Measurements from ENCODE around the gene EWSR1. TPM values are rescaled to one million over a fixed set of nuclear protein-coding genes. Genes with fewer than 3 reads are reported as not detected.
"Not testable (repeated sequence)": the region's sequence is repeated elsewhere in the genome, so short reads cannot be mapped to it uniquely, and the experiment has no call there.

The EWSR1 gene
- total RNA-seq, 3 donors from 2014 or later (not counting 1 experiment from before 2014, with no cell fraction given), result 366 to 387 (median 382) TPM

GRCh38 chr22:29233277-29233877, 34.7 kb upstream of the EWSR1 start:
- Histone ChIP-seq H3K36me3 (ENCODE audit: control insufficient read depth, insufficient read depth, low read length) (no peaks in the 10 kb centered on the region), H3K4me1 (ENCODE audit: control insufficient read depth, insufficient read depth, low read length) (no peaks in the 10 kb centered on the region), H3K9me3 (ENCODE audit: control insufficient read depth, insufficient read depth, low read length) (no peaks in the 10 kb centered on the region), H3K4me3 (ENCODE audit: low read length) (no peak overlapping the region), H3K27me3 (ENCODE audit: control insufficient read depth, insufficient read depth, low read length) (no peaks in the 10 kb centered on the region), H3K27ac (ENCODE audit: low read length) (no peak overlapping the region)
- ATAC-seq, result no peak
- no peak for DNase-seq
- intact Hi-C loops (cut with micrococcal nuclease), result no loop called here
- no peak overlapping the region for H3K4me3 Mint-ChIP-seq
- no peak for TF ChIP-seq CTCF (IDR thresholded peaks at IDR 0.05)
- peaks cover 0 to 3% of the 10 kb centered on the region in 2 donors for H3K9me3 Mint-ChIP-seq
- WGBS (ENCODE audit: insufficient coverage), result 86% methylated on average over 1 of the region's 1 CpG
- H3K27me3 Mint-ChIP-seq (ENCODE audit: low read depth in 2 of 2), result no peaks in the 10 kb centered on the region
- no peaks in the 10 kb centered on the region for H3K4me1 Mint-ChIP-seq
- no peak overlapping the region for H3K27ac Mint-ChIP-seq
- H3K36me3 Mint-ChIP-seq, result no peaks in the 10 kb centered on the region

DNA sequence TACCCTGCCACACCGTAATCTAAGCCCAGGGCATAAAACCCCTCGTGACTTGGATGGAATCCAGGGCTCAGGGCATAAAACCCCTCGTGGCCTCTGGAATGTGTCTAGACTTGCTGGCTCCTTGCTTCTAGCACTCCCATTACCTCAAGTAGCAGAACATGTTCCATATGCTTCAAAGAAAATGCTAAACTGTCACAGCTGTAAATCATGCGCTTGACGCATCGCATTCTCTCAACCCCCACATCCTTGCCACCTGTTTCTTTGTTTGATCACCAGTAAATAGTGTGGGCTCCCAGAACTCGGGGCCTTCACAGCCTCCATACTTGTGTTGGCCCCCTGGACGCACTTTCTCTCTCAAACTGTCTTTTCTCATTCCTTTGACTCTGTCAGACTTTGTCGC, 27.6 kb upstream of the EWSR1 start:
- H3K4me1 Mint-ChIP-seq; H3K27ac ChIP-seq (ENCODE audit: low read length); H3K27me3 ChIP-seq (ENCODE audit: control insufficient read depth, insufficient read depth, low read length); H3K4me3 ChIP-seq (ENCODE audit: low read length); H3K27me3 Mint-ChIP-seq (ENCODE audit: low read depth in 2 of 2); H3K4me1 ChIP-seq (ENCODE audit: control insufficient read depth, insufficient read depth, low read length); H3K27ac Mint-ChIP-seq; DNase-seq; intact Hi-C loops (cut with micrococcal nuclease); H3K9me3 Mint-ChIP-seq; H3K4me3 Mint-ChIP-seq; H3K9me3 ChIP-seq (ENCODE audit: control insufficient read depth, insufficient read depth, low read length); H3K36me3 Mint-ChIP-seq; ATAC-seq; H3K36me3 ChIP-seq (ENCODE audit: control insufficient read depth, insufficient read depth, low read length): not testable (repeated sequence)
- 76% methylated on average over 9 of the region's 9 CpGs for WGBS (ENCODE audit: insufficient coverage)

GRCh38 chr22:29243874-29244446, 24.1 kb upstream of the EWSR1 start:
- DNase-seq (no peak), ATAC-seq (no peak)
- Histone ChIP-seq H3K36me3 (ENCODE audit: control insufficient read depth, insufficient read depth, low read length) (no peaks in the 10 kb centered on the region), H3K4me1 (ENCODE audit: control insufficient read depth, insufficient read depth, low read length) (no peaks in the 10 kb centered on the region), H3K27ac (ENCODE audit: low read length) (no peak overlapping the region), H3K4me3 (ENCODE audit: low read length) (no peak overlapping the region), H3K27me3 (ENCODE audit: control insufficient read depth, insufficient read depth, low read length) (no peaks in the 10 kb centered on the region), H3K9me3 (ENCODE audit: control insufficient read depth, insufficient read depth, low read length) (no peaks in the 10 kb centered on the region)
- TF ChIP-seq CTCF (IDR thresholded peaks at IDR 0.05), result no peak
- Mint-ChIP-seq H3K27ac (no peak overlapping the region), H3K36me3 (no peaks in the 10 kb centered on the region), H3K9me3 (peaks cover 2% of the 10 kb centered on the region in 2 donors), H3K27me3 (ENCODE audit: low read depth in 2 of 2) (peaks cover 0 to 9% of the 10 kb centered on the region in 2 donors), H3K4me3 (no peak overlapping the region), H3K4me1 (peaks cover 0 to 7% of the 10 kb centered on the region in 2 donors)
- intact Hi-C loops (cut with micrococcal nuclease), result loop anchor here (2.0 kb wide), 2 partner anchors 387 to 1223 kb away; no protein-coding TSS in a partner anchor
- 83% methylated on average over 9 of the region's 11 CpGs for WGBS (ENCODE audit: insufficient coverage)

DNA sequence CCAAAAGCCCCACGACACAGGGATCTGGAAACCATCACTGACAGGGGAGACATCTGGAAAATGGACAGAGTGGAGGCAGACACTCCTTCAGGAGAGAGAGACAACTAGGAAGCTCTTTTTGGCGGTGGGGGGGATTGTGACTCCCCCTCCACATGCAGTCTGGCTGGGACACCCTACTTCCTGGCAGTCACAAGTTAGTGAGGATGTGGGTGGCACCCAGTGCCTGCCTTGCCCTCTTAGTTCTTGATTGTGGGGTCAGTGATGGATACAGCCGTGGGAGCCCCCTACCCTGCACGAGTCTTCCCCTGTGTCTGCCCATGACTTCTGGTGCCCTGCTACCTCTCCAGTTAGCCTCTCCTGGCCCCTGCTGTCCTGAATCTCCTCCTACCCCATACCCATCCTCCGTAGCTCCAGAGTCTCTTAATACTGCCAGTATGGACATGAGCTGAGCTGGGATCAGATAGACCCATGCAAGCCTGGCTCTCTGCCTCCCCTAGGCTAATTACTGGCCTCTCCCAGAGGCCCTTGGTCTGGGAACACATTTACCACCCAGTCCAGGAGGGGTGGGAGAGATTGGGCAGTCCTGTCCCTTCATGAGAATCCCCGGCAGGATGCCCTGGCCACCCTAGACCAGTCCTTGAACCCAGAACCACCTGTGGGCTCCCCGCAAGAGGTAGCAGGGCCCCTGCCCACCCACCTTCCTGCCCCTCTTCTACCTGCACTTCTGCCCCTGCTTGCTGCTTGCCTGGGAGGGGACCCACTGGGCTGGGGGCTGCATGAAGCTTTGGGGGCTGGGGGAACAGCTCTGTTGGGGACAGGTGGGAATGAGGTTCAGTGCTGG, 23.1 kb upstream of the EWSR1 start:
- H3K27ac ChIP-seq (ENCODE audit: low read length), result no peak overlapping the region
- ATAC-seq (no peak), DNase-seq (no peak)
- H3K36me3 ChIP-seq (ENCODE audit: control insufficient read depth, insufficient read depth, low read length), result no peaks in the 10 kb centered on the region
- H3K4me3 ChIP-seq (ENCODE audit: low read length), result no peak overlapping the region
- no peaks in the 10 kb centered on the region for H3K9me3 Mint-ChIP-seq
- no peaks in the 10 kb centered on the region for H3K9me3 ChIP-seq (ENCODE audit: control insufficient read depth, insufficient read depth, low read length)
- 82% methylated on average over 6 of the region's 7 CpGs for WGBS (ENCODE audit: insufficient coverage)
- H3K27ac Mint-ChIP-seq, result no peak overlapping the region
- peaks cover 0 to 7% of the 10 kb centered on the region in 2 donors for H3K4me1 Mint-ChIP-seq
- TF ChIP-seq CTCF (IDR thresholded peaks at IDR 0.05), result no peak
- intact Hi-C loops (cut with micrococcal nuclease), result loop anchor here (1.0 to 5.0 kb wide), 4 partner anchors 43 to 1224 kb away; no protein-coding TSS in a partner anchor
- H3K27me3 Mint-ChIP-seq (ENCODE audit: low read depth in 2 of 2), result peaks cover 0 to 9% of the 10 kb centered on the region in 2 donors
- H3K4me1 ChIP-seq (ENCODE audit: control insufficient read depth, insufficient read depth, low read length), result no peaks in the 10 kb centered on the region
- H3K4me3 Mint-ChIP-seq, result no peak overlapping the region
- H3K27me3 ChIP-seq (ENCODE audit: control insufficient read depth, insufficient read depth, low read length), result no peaks in the 10 kb centered on the region
- no peaks in the 10 kb centered on the region for H3K36me3 Mint-ChIP-seq

All from natural killer cell (primary cell).